Astrocyte (in vitro differentiated cells and primary cell): ENCODE data around the gene SLX1A. TPM values are rescaled to one million over a fixed set of nuclear protein-coding genes. Genes with fewer than 3 reads are reported as not detected.

ENCODE experiments used
- DNase-seq: peaks from one replicate; pipeline ENCODE4 v3.0.0-alpha.2; 2010; ENCODE audit warnings: low read depth
- FAIRE-seq: peaks from 2 replicates; lab custom pipeline; 2011; peaks lifted over from hg19 to GRCh38; lab: Jason Lieb, UNC
- H2AFZ ChIP-seq: 2 replicates; pipeline ENCODE4 v1.6.0; 2012; ENCODE audit warnings: low read depth, low read length, inconsistent platforms
- H3K27ac ChIP-seq: 2 replicates; pipeline ENCODE4 v1.5.1; 2011; ENCODE audit warnings: low read depth, low read length, inconsistent platforms
- H3K27me3 ChIP-seq: 2 replicates; pipeline ENCODE4 v1.6.0; 2011; ENCODE audit warnings: low read length, inconsistent platforms; ENCODE audit not compliant: insufficient read depth
- H3K36me3 ChIP-seq: 2 replicates; pipeline ENCODE4 v1.5.1; 2011; ENCODE audit warnings: low read length, inconsistent platforms; ENCODE audit not compliant: insufficient read depth
- H3K4me1 ChIP-seq: 2 replicates; pipeline ENCODE4 v1.5.1; 2011; ENCODE audit warnings: low read length, inconsistent platforms; ENCODE audit not compliant: insufficient read depth
- H3K4me2 ChIP-seq: 2 replicates; pipeline ENCODE4 v1.6.0; 2012; ENCODE audit warnings: low read length, inconsistent platforms
- H3K4me3 ChIP-seq: 2 replicates; pipeline ENCODE4 v1.5.1; 2011; ENCODE audit warnings: low read depth, mild to moderate bottlenecking, low read length, inconsistent platforms; ENCODE audit not compliant: insufficient read depth
- H3K79me2 ChIP-seq: 2 replicates; pipeline ENCODE4 v1.6.0; 2012; ENCODE audit warnings: mild to moderate bottlenecking, low read length, inconsistent platforms; ENCODE audit not compliant: insufficient read depth
- H3K9ac ChIP-seq: 2 replicates; pipeline ENCODE4 v1.6.0; 2012; ENCODE audit warnings: mild to moderate bottlenecking, low read length, inconsistent platforms
- H3K9me3 ChIP-seq: 2 replicates; pipeline ENCODE4 v1.5.1; 2012; ENCODE audit warnings: low read depth, mild to moderate bottlenecking, low read length, inconsistent platforms; ENCODE audit not compliant: insufficient read depth
- H4K20me1 ChIP-seq: 2 replicates; pipeline ENCODE4 v1.6.0; 2012; ENCODE audit warnings: low read length, inconsistent platforms; ENCODE audit not compliant: insufficient read depth
- H3K27ac Mint-ChIP-seq: one replicate; pipeline ENCODE4 v1.8.0; 2021; ENCODE audit warnings: mild to moderate bottlenecking, mixed read lengths; ENCODE audit not compliant: unreplicated experiment
- H3K27me3 Mint-ChIP-seq: one replicate; pipeline ENCODE4 v1.8.0; 2021; ENCODE audit warnings: low read depth, mixed read lengths; ENCODE audit not compliant: unreplicated experiment
- H3K36me3 Mint-ChIP-seq: one replicate; pipeline ENCODE4 v1.8.0; 2021; ENCODE audit warnings: low read depth, mixed read lengths; ENCODE audit not compliant: unreplicated experiment
- H3K4me1 Mint-ChIP-seq: one replicate; pipeline ENCODE4 v1.8.0; 2021; ENCODE audit warnings: low read depth, mixed read lengths; ENCODE audit not compliant: unreplicated experiment
- H3K4me3 Mint-ChIP-seq: one replicate; pipeline ENCODE4 v1.8.0; 2021; ENCODE audit warnings: mild to moderate bottlenecking, moderate library complexity, mixed read lengths; ENCODE audit not compliant: unreplicated experiment
- H3K9me3 Mint-ChIP-seq: one replicate; pipeline ENCODE4 v1.8.0; 2021; ENCODE audit warnings: mild to moderate bottlenecking, mixed read lengths; ENCODE audit not compliant: unreplicated experiment
- EZH2 ChIP-seq: IDR thresholded peaks from 2 replicates; pipeline ENCODE4 v1.6.1; 2012; ENCODE audit warnings: mild to moderate bottlenecking, low read length, inconsistent platforms; ENCODE audit not compliant: insufficient read depth
- total RNA-seq: library from RNA; stranded (reverse); gene quantifications from 2 replicates; pipeline ENCODE4 v1.2.1, GENCODE V29; 2021
- TF ChIP-seq, protein P1 (sequence below): IDR thresholded peaks from 2 replicates; pipeline ENCODE4 v1.5.1; 2011; ENCODE audit warnings: low read depth, mild to moderate bottlenecking, inconsistent platforms, low read length, moderate library complexity; ENCODE audit not compliant: insufficient read depth

SLX1A gene
- total RNA-seq, 1 donor from 2014 or later, result 10.9 TPM

DNA sequence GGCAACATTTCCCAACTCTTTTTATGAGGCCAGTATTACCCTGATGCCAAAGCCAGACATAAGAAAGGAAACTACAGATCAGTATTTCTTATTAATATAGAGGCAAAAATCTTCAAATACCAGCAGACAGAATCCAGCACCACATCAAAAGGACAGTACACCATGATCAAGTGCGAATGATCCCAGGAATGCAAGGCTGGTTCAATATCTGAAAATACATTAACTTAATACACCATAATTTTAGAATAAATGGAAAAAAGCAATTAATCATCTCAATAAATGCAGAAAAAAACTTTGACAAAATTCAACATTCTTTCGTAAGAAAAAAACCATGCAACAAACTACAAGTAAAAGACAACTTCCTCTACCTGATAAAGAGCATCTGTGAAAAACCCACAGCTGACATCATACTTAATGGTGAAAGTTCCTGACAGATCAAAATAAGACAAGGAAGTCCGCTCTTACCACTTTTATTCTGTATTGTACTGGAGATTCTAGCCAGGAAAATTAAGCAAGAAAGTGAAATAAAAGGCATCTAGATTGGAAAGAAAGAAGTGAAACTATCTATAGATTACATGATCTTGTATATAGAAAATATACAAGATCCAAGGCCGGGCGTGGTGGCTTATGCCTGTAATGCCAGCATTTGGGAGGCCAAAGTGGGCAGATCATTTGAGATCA is 44.3 kb upstream of the SLX1A start:
- no peak overlapping the region for H3K27ac Mint-ChIP-seq
- no peak overlapping the region for H2AFZ ChIP-seq
- H3K4me2 ChIP-seq, result no peak overlapping the region
- DNase-seq, result no peak
- H3K36me3 ChIP-seq, result no peaks in the 10 kb centered on the region
- peaks cover 2% of the 10 kb centered on the region for H3K9me3 ChIP-seq
- no peaks in the 10 kb centered on the region for H3K27me3 Mint-ChIP-seq
- no peaks in the 10 kb centered on the region for H3K4me1 ChIP-seq
- no peak for FAIRE-seq
- no peak overlapping the region for H3K9ac ChIP-seq
- H3K4me3 Mint-ChIP-seq, result no peak overlapping the region
- H3K27ac ChIP-seq, result no peak overlapping the region
- no peaks in the 10 kb centered on the region for H3K79me2 ChIP-seq
- H3K4me3 ChIP-seq, result no peak overlapping the region
- TF ChIP-seq, protein P1, sequence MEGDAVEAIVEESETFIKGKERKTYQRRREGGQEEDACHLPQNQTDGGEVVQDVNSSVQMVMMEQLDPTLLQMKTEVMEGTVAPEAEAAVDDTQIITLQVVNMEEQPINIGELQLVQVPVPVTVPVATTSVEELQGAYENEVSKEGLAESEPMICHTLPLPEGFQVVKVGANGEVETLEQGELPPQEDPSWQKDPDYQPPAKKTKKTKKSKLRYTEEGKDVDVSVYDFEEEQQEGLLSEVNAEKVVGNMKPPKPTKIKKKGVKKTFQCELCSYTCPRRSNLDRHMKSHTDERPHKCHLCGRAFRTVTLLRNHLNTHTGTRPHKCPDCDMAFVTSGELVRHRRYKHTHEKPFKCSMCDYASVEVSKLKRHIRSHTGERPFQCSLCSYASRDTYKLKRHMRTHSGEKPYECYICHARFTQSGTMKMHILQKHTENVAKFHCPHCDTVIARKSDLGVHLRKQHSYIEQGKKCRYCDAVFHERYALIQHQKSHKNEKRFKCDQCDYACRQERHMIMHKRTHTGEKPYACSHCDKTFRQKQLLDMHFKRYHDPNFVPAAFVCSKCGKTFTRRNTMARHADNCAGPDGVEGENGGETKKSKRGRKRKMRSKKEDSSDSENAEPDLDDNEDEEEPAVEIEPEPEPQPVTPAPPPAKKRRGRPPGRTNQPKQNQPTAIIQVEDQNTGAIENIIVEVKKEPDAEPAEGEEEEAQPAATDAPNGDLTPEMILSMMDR, result no peak
- TF ChIP-seq EZH2, result no peak
- H4K20me1 ChIP-seq, result no peaks in the 10 kb centered on the region
- H3K36me3 Mint-ChIP-seq, result no peaks in the 10 kb centered on the region
- H3K27me3 ChIP-seq, result no peaks in the 10 kb centered on the region
- no peaks in the 10 kb centered on the region for H3K4me1 Mint-ChIP-seq
- peaks cover 20% of the 10 kb centered on the region for H3K9me3 Mint-ChIP-seq

DNA sequence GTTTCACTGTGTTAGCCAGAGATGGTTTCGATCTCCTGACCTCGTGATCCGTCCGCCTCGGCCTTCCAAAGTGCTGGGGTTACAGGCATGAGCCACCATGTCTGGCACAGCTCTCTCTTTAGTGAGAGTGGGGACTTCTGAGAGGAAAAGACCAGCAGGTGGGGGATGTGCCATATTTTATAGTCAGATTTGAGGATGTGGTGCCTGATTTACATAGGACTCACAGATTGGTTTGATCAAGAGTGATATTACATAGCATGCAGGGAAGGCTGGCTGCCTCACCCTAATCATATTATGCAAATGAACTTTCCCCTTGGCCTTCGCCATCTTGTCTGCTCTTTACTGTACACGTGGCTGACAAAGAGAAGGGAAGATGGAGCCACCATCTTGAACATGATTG is 42.6 kb upstream of the SLX1A start:
- no peaks in the 10 kb centered on the region for H3K27me3 Mint-ChIP-seq
- no peaks in the 10 kb centered on the region for H3K4me1 Mint-ChIP-seq
- Histone ChIP-seq H4K20me1 (no peaks in the 10 kb centered on the region), H3K9me3 (peaks cover 2% of the 10 kb centered on the region), H3K4me3 (no peak overlapping the region), H2AFZ (no peak overlapping the region), H3K4me2 (no peak overlapping the region), H3K9ac (no peak overlapping the region), H3K36me3 (no peaks in the 10 kb centered on the region), H3K27ac (no peak overlapping the region), H3K79me2 (no peaks in the 10 kb centered on the region), H3K4me1 (no peaks in the 10 kb centered on the region), H3K27me3 (no peaks in the 10 kb centered on the region)
- FAIRE-seq (no peak), DNase-seq (no peak)
- TF ChIP-seq EZH2, result no peak
- TF ChIP-seq, protein P1, result no peak
- H3K4me3 Mint-ChIP-seq, result no peak overlapping the region
- peaks cover 20% of the 10 kb centered on the region for H3K9me3 Mint-ChIP-seq
- H3K36me3 Mint-ChIP-seq, result no peaks in the 10 kb centered on the region
- no peak overlapping the region for H3K27ac Mint-ChIP-seq

DNA sequence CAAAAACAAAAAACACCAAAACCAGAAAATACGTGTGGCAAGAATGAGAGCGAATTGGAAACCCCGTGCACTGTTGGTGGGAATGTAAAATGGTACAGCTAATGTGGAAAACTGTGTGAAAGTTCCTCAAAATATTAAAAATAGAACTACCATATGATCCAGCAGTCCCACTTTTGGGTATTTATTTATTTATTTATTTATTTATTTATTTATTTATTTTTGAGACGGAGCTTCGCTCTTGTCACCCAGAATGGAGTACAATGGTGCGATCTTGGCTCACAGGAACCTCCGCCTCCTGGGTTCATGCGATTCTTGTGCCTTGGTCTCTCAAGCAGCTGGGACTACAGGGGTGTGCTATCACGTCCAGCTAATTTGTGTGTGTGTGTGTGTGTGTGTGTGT is 41.2 kb upstream of the SLX1A start:
- peaks cover 18% of the 10 kb centered on the region for H3K9me3 Mint-ChIP-seq
- Histone ChIP-seq H3K4me3 (no peak overlapping the region), H3K36me3 (no peaks in the 10 kb centered on the region), H3K27me3 (no peaks in the 10 kb centered on the region), H3K9me3 (peaks cover 2% of the 10 kb centered on the region), H3K79me2 (no peaks in the 10 kb centered on the region), H3K27ac (no peak overlapping the region), H3K4me2 (no peak overlapping the region), H2AFZ (no peak overlapping the region), H3K9ac (no peak overlapping the region), H4K20me1 (no peaks in the 10 kb centered on the region), H3K4me1 (no peaks in the 10 kb centered on the region)
- H3K4me1 Mint-ChIP-seq, result no peaks in the 10 kb centered on the region
- no peak overlapping the region for H3K4me3 Mint-ChIP-seq
- H3K36me3 Mint-ChIP-seq, result no peaks in the 10 kb centered on the region
- no peak for DNase-seq
- no peak for FAIRE-seq
- no peak for TF ChIP-seq EZH2
- TF ChIP-seq, protein P1, result no peak
- no peaks in the 10 kb centered on the region for H3K27me3 Mint-ChIP-seq
- H3K27ac Mint-ChIP-seq, result no peak overlapping the region
